GM18951 (cell line): ENCODE results near the gene MARCHF5.
"Not testable (repeated sequence)": the region's sequence is repeated elsewhere in the genome, so short reads cannot be mapped to it uniquely, and the experiment has no call there.

ENCODE experiments used
- POLR2A ChIP-seq: IDR thresholded peaks from 4 replicates; pipeline ENCODE4 v1.6.1; 2011; ENCODE audit warnings: mild to moderate bottlenecking; ENCODE audit not compliant: insufficient read length, insufficient read depth; ENCODE audit errors: extremely low read depth
- in situ Hi-C: fragments of 300-500 bp; cut with MboI; formaldehyde crosslinking; loops from one replicate; pipeline ENCODE4 v1.12.0; 2022; ENCODE audit warnings: low sequenced_read_pairs, mixed read lengths, inconsistent platforms; ENCODE audit not compliant: unreplicated experiment

The MARCHF5 gene

DNA sequence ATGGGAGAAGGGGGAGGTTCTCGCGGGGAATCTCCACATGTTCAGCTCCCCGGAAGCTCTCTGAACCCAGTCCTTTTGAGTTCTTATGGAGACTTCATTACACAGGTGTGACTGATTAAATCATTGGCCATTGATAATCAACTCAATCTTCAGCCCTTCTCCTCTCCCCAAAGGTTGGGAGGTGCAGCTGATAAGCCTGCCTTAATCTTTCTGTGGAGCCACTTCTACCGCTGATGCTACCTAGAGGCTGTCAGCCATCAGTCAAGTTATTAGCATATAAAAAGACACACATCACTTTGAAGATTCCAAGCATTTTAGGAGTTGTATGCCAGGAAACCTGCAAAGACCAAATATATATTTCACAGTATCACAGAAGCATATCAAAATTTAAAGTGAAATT, 91.7 kb downstream of the MARCHF5 start:
- no peak for TF ChIP-seq POLR2A
- in situ Hi-C loops, result no loop called here

- in situ Hi-C loops, result no loop called here
- no peak for TF ChIP-seq POLR2A
Measured at GRCh38 chr10:92384741-92385140, 93.8 kb downstream of the MARCHF5 start.

GRCh38 chr10:92385831-92386230, 94.9 kb downstream of the MARCHF5 start:
- TF ChIP-seq POLR2A, result no peak
- in situ Hi-C loops, result no loop called here

- no peak for TF ChIP-seq POLR2A
- in situ Hi-C loops, result no loop called here
Measured at GRCh38 chr10:92387289-92387940, 96.4 kb downstream of the MARCHF5 start.

GRCh38 chr10:92393173-92393572, 102.2 kb downstream of the MARCHF5 start:
- in situ Hi-C loops, result not testable (repeated sequence)

GRCh38 chr10:92395271-92395670, 104.3 kb downstream of the MARCHF5 start:
- TF ChIP-seq POLR2A, result no peak
- in situ Hi-C loops, result no loop called here

DNA sequence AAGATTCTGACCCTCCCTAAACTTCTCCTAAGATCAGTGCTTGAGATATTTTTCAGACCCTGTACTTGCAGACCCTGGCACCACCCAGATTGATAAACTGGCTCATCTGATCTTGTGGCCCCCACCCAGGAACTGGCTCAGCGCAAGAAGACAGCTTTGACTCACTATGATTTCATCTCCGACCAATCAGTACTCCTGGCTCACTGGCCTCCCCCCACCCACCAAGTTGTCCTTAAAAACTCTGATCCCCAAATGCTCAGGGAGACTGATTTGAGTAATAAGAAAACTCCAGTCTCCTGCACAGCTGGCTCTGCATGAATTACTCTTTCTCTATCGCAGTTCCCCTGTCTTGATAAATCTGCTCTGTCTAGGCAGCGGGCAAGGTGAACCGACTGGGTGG, 111.3 kb downstream of the MARCHF5 start:
- in situ Hi-C loops, result loop anchor here (25.0 kb wide), 1 partner anchor 640 kb away; no protein-coding TSS in a partner anchor
